IPS-20b (cell line): ENCODE data around the gene ZDHHC18.

Source experiments
- H3K27ac ChIP-seq: one replicate; pipeline ENCODE4 v1.5.1; 2013; ENCODE audit warnings: low read length
- H3K27me3 ChIP-seq: 2 replicates; pipeline ENCODE4 v1.6.1; 2013; ENCODE audit warnings: mild to moderate bottlenecking, low read length, inconsistent platforms; ENCODE audit not compliant: insufficient read depth
- H3K36me3 ChIP-seq: 2 replicates; pipeline ENCODE4 v1.6.1; 2013; ENCODE audit warnings: low read depth, mild to moderate bottlenecking, inconsistent platforms, low read length, moderate library complexity; ENCODE audit not compliant: insufficient read depth
- H3K4me1 ChIP-seq: 2 replicates; pipeline ENCODE4 v1.6.1; 2013; ENCODE audit warnings: mild to moderate bottlenecking, control low read depth, inconsistent platforms, low read length, moderate library complexity; ENCODE audit not compliant: insufficient read depth
- H3K4me3 ChIP-seq: 2 replicates; pipeline ENCODE4 v1.5.1; 2013; ENCODE audit warnings: mild to moderate bottlenecking, low read length, inconsistent platforms
- H3K9ac ChIP-seq: 2 replicates; pipeline ENCODE4 v1.6.1; 2013; ENCODE audit warnings: low read depth, mild to moderate bottlenecking, inconsistent platforms, low read length, moderate library complexity
- H3K9me3 ChIP-seq: 2 replicates; pipeline ENCODE4 v1.6.1; 2013; ENCODE audit warnings: mild to moderate bottlenecking, low read depth, low read length, inconsistent platforms; ENCODE audit not compliant: insufficient read depth

Gene ZDHHC18

GRCh38 chr1:26856181-26856580 lies 29.7 kb downstream of the ZDHHC18 start:
- Histone ChIP-seq H3K9ac (no peak overlapping the region), H3K4me1 (no peaks in the 10 kb centered on the region; the same call in 1 of the 2 replicates), H3K27me3 (no peaks in the 10 kb centered on the region), H3K27ac (no peak overlapping the region), H3K9me3 (no peaks in the 10 kb centered on the region), H3K36me3 (peaks cover 38% of the 10 kb centered on the region), H3K4me3 (no peak overlapping the region)

- Histone ChIP-seq H3K27me3 (no peaks in the 10 kb centered on the region), H3K9ac (no peak overlapping the region), H3K4me1 (no peaks in the 10 kb centered on the region; the same call in 1 of the 2 replicates), H3K9me3 (no peaks in the 10 kb centered on the region), H3K4me3 (no peak overlapping the region), H3K36me3 (peaks cover 31% of the 10 kb centered on the region), H3K27ac (no peak overlapping the region)
Measured at GRCh38 chr1:26856604-26857469, 30.3 kb downstream of the ZDHHC18 start.

- no peaks in the 10 kb centered on the region; the same call in 1 of the 2 replicates for H3K4me1 ChIP-seq
- H3K27ac ChIP-seq: no peak overlapping the region
- H3K36me3 ChIP-seq: peaks cover 24% of the 10 kb centered on the region
- H3K9me3 ChIP-seq: no peaks in the 10 kb centered on the region
- no peak overlapping the region for H3K9ac ChIP-seq
- H3K4me3 ChIP-seq: no peak overlapping the region
- no peaks in the 10 kb centered on the region for H3K27me3 ChIP-seq
Measured at GRCh38 chr1:26857473-26858060, 31.1 kb downstream of the ZDHHC18 start.

GRCh38 chr1:26858160-26858559 lies 31.7 kb downstream of the ZDHHC18 start:
- Histone ChIP-seq H3K27ac (no peak overlapping the region), H3K4me3 (no peak overlapping the region), H3K27me3 (peaks cover 2% of the 10 kb centered on the region), H3K9me3 (no peaks in the 10 kb centered on the region), H3K36me3 (peaks cover 18% of the 10 kb centered on the region), H3K4me1 (peaks cover 2% of the 10 kb centered on the region; the same call in 1 of the 2 replicates), H3K9ac (no peak overlapping the region)

- H3K27ac ChIP-seq: no peak overlapping the region
- H3K4me3 ChIP-seq: no peak overlapping the region
- peaks cover 11% of the 10 kb centered on the region for H3K27me3 ChIP-seq
- H3K4me1 ChIP-seq: peaks cover 2% of the 10 kb centered on the region; the same call in 1 of the 2 replicates
- no peaks in the 10 kb centered on the region for H3K9me3 ChIP-seq
- H3K9ac ChIP-seq: no peak overlapping the region
- H3K36me3 ChIP-seq: peaks cover 9% of the 10 kb centered on the region; the same call in 1 of the 2 replicates
Measured at GRCh38 chr1:26858891-26859640, 32.6 kb downstream of the ZDHHC18 start.

GRCh38 chr1:26861286-26861701 lies 34.8 kb downstream of the ZDHHC18 start:
- Histone ChIP-seq H3K27me3 (peaks cover 17% of the 10 kb centered on the region), H3K9me3 (no peaks in the 10 kb centered on the region), H3K4me1 (peaks cover 2% of the 10 kb centered on the region; the same call in 1 of the 2 replicates), H3K27ac (no peak overlapping the region), H3K4me3 (no peak overlapping the region), H3K36me3 (no peaks in the 10 kb centered on the region), H3K9ac (no peak overlapping the region)

GRCh38 chr1:26861889-26862378 lies 35.4 kb downstream of the ZDHHC18 start:
- Histone ChIP-seq H3K36me3 (no peaks in the 10 kb centered on the region), H3K9ac (no peak overlapping the region), H3K4me3 (no peak overlapping the region), H3K27ac (no peak overlapping the region), H3K27me3 (peaks cover 17% of the 10 kb centered on the region), H3K4me1 (peaks cover 2% of the 10 kb centered on the region; the same call in 1 of the 2 replicates), H3K9me3 (no peaks in the 10 kb centered on the region)

- Histone ChIP-seq H3K4me3 (0 out of 2 replicates have a peak within 1 kb of the TSS, but pooled peaks have one; percentile 84), H3K36me3 (no peaks in the 10 kb centered on the region), H3K4me1 (peaks cover 2% of the 10 kb centered on the region; the same call in 1 of the 2 replicates), H3K27me3 (peaks cover 17% of the 10 kb centered on the region), H3K9ac (no peak within 1 kb of the TSS), H3K9me3 (no peaks in the 10 kb centered on the region), H3K27ac (no peak within 1 kb of the TSS)
Measured at GRCh38 chr1:26862781-26863684, 36.5 kb downstream of the ZDHHC18 start, which contains the start of gene SFN. SFN (plus strand) TSS chr1:26863149; CDS start chr1:26863213, 64 bp downstream.

- Histone ChIP-seq H3K9me3 (no peaks in the 10 kb centered on the region), H3K27me3 (peaks cover 17% of the 10 kb centered on the region), H3K36me3 (no peaks in the 10 kb centered on the region), H3K4me1 (peaks cover 2% of the 10 kb centered on the region; the same call in 1 of the 2 replicates), H3K4me3 (no peak overlapping the region), H3K27ac (no peak overlapping the region), H3K9ac (no peak overlapping the region)
Measured at GRCh38 chr1:26863685-26864077, 37.2 kb downstream of the ZDHHC18 start.

GRCh38 chr1:26864610-26865480 lies 38.4 kb downstream of the ZDHHC18 start:
- Histone ChIP-seq H3K27me3 (peaks cover 17% of the 10 kb centered on the region), H3K36me3 (no peaks in the 10 kb centered on the region), H3K9me3 (no peaks in the 10 kb centered on the region), H3K27ac (no peak overlapping the region), H3K4me3 (peak overlapping the region; percentile 84), H3K4me1 (peaks cover 2% of the 10 kb centered on the region; the same call in 1 of the 2 replicates), H3K9ac (peak overlapping the region; percentile 84)
